HepG2 (cell line): ENCODE results near the gene ARPC1A. TPM values are rescaled to one million over a fixed set of nuclear protein-coding genes. Genes with fewer than 3 reads are reported as not detected.

Source experiments
- AKAP8 ChIP-seq: sonication (generic); formaldehyde crosslinking; IDR thresholded peaks from 2 replicates; pipeline ENCODE4 v1.5.1; 2020; ENCODE audit warnings: mild to moderate bottlenecking, missing genetic modification reagents
- CBX1 ChIP-seq: IDR thresholded peaks from one replicate; pipeline ENCODE4 v1.6.1; 2016; ENCODE audit warnings: antibody characterized with exemption, low read depth
- FOXA1 ChIP-seq, 2 experiments: fragments of 450-650 bp in 1 of 2; sonication (generic) in 1 of 2; formaldehyde crosslinking in 1 of 2; IDR thresholded peaks; 2 replicates each; pipeline versions ENCODE4 v1.4.0 to v1.6.1; 2016 to 2020; ENCODE audit warnings: missing genetic modification reagents in 1 of 2
- KDM2A ChIP-seq: sonication (generic); formaldehyde crosslinking; IDR thresholded peaks from 2 replicates; pipeline ENCODE4 v1.4.0; 2020; ENCODE audit warnings: low read depth, missing genetic modification reagents, borderline replicate concordance
- MEIS2 ChIP-seq: sonication (generic); formaldehyde crosslinking; IDR thresholded peaks from 2 replicates; pipeline ENCODE4 v1.9.0; 2021; ENCODE audit warnings: mild to moderate bottlenecking, missing genetic modification reagents
- NCOA2 ChIP-seq: sonication (generic); formaldehyde crosslinking; IDR thresholded peaks from 2 replicates; pipeline ENCODE4 v1.8.0; 2022; ENCODE audit warnings: inconsistent platforms
- NFE2L1 ChIP-seq: sonication (generic); formaldehyde crosslinking; IDR thresholded peaks from 2 replicates; pipeline ENCODE4 v1.4.0; 2020; ENCODE audit warnings: missing genetic modification reagents, mild to moderate bottlenecking, borderline replicate concordance
- RBM22 ChIP-seq: fragments of 200-400 bp; formaldehyde crosslinking; optimal IDR thresholded peaks from 2 replicates; pipeline ENCODE3; 2017; ENCODE audit warnings: mild to moderate bottlenecking, low read length, moderate library complexity
- RBM39 ChIP-seq: fragments of 200-400 bp; formaldehyde crosslinking; IDR thresholded peaks from one replicate; pipeline ENCODE4 v1.6.1; 2018; ENCODE audit warnings: antibody characterized with exemption, mild to moderate bottlenecking, low read depth, low read length; ENCODE audit not compliant: poor library complexity, severe bottlenecking
- SALL1 ChIP-seq: sonication (generic); formaldehyde crosslinking; IDR thresholded peaks from 2 replicates; pipeline ENCODE4 v1.8.0; 2022; ENCODE audit warnings: mild to moderate bottlenecking, missing genetic modification reagents
- SRF ChIP-seq: IDR thresholded peaks from 2 replicates; pipeline ENCODE4 v1.6.1; 2011; ENCODE audit warnings: mild to moderate bottlenecking, low read depth, low read length, moderate library complexity
- TSC22D2 ChIP-seq: sonication (generic); formaldehyde crosslinking; IDR thresholded peaks from 2 replicates; pipeline ENCODE4 v1.5.1; 2020; ENCODE audit warnings: missing genetic modification reagents, mild to moderate bottlenecking, borderline replicate concordance
- ZNF136 ChIP-seq: sonication (generic); formaldehyde crosslinking; IDR thresholded peaks from 2 replicates; pipeline ENCODE4 v1.8.1; 2022; ENCODE audit warnings: low read depth, mild to moderate bottlenecking, moderate library complexity, missing genetic modification reagents
- ZNF251 ChIP-seq: sonication (generic); formaldehyde crosslinking; IDR thresholded peaks from 2 replicates; pipeline ENCODE4 v1.9.0; 2021; ENCODE audit warnings: mild to moderate bottlenecking, missing genetic modification reagents
- ZNF367 ChIP-seq: sonication (generic); formaldehyde crosslinking; IDR thresholded peaks from 2 replicates; pipeline ENCODE4 v1.4.0; 2020; ENCODE audit warnings: missing genetic modification reagents, borderline replicate concordance
- ZNF629 ChIP-seq: sonication (generic); formaldehyde crosslinking; conservative IDR thresholded peaks from 2 replicates; pipeline ENCODE4 v1.5.0; 2020; ENCODE audit warnings: missing genetic modification reagents
- ZNF670 ChIP-seq: sonication (generic); formaldehyde crosslinking; IDR thresholded peaks from 2 replicates; pipeline ENCODE4 v1.8.0; 2022; ENCODE audit warnings: mild to moderate bottlenecking, missing genetic modification reagents, borderline replicate concordance
- ZNF746 ChIP-seq: sonication (generic); formaldehyde crosslinking; IDR thresholded peaks from 2 replicates; pipeline ENCODE4 v1.8.0; 2022; ENCODE audit warnings: mild to moderate bottlenecking, missing genetic modification reagents
- polyA plus RNA-seq, 8 experiments: library from polyadenylated mRNA; depleted of rRNA in 3 of 8; stranded (reverse) in 7 of 8; unstranded in 1 of 8; fragments of >200 nt; fragmentation: Illumina TruSeq in 4 of 8; extraction: Trizol in 4 of 8; gene quantifications; 2 replicates each; pipeline versions ENCODE4 v1.2.1 to v1.2.3, GENCODE V29; 2011 to 2016; ENCODE audit warnings: low read depth in 4 of 8, missing spikeins in 1 of 8, mixed read lengths in 1 of 8; ENCODE audit not compliant: insufficient read depth in 1 of 8
- total RNA-seq, 5 experiments: library from RNA; depleted of rRNA; stranded (reverse); fragments of >200 nt; fragmentation: Illumina TruSeq; extraction: Trizol; gene quantifications; 2 replicates each; pipeline ENCODE4 v1.2.3, GENCODE V29; 2016; ENCODE audit warnings: low read depth in 1 of 5
- TF ChIP-seq, protein P1 (sequence below): IDR thresholded peaks from 2 replicates; pipeline ENCODE4 v1.6.1; 2016; ENCODE audit warnings: missing biosample characterization, missing genetic modification reagents, low read depth
- TF ChIP-seq, protein P2 (sequence below): sonication (generic); formaldehyde crosslinking; IDR thresholded peaks from 2 replicates; pipeline ENCODE4 v1.4.0; 2020; ENCODE audit warnings: missing genetic modification reagents, borderline replicate concordance
- TF ChIP-seq, protein P3 (sequence below): sonication (generic); formaldehyde crosslinking; IDR thresholded peaks from 2 replicates; pipeline ENCODE4 v1.4.0; 2020; ENCODE audit warnings: mild to moderate bottlenecking, low read depth, missing genetic modification reagents
- TF ChIP-seq, protein P4 (sequence below): sonication (generic); IDR thresholded peaks from 2 replicates; pipeline ENCODE4 v1.6.1; 2016; ENCODE audit warnings: low read depth, borderline replicate concordance

Gene ARPC1A
- total and polyA plus RNA-seq, 2 of the 13 experiments (the other 11 are each of a cell fraction or from before 2014, with no cell fraction given) = 44.3 to 88.5 TPM

DNA sequence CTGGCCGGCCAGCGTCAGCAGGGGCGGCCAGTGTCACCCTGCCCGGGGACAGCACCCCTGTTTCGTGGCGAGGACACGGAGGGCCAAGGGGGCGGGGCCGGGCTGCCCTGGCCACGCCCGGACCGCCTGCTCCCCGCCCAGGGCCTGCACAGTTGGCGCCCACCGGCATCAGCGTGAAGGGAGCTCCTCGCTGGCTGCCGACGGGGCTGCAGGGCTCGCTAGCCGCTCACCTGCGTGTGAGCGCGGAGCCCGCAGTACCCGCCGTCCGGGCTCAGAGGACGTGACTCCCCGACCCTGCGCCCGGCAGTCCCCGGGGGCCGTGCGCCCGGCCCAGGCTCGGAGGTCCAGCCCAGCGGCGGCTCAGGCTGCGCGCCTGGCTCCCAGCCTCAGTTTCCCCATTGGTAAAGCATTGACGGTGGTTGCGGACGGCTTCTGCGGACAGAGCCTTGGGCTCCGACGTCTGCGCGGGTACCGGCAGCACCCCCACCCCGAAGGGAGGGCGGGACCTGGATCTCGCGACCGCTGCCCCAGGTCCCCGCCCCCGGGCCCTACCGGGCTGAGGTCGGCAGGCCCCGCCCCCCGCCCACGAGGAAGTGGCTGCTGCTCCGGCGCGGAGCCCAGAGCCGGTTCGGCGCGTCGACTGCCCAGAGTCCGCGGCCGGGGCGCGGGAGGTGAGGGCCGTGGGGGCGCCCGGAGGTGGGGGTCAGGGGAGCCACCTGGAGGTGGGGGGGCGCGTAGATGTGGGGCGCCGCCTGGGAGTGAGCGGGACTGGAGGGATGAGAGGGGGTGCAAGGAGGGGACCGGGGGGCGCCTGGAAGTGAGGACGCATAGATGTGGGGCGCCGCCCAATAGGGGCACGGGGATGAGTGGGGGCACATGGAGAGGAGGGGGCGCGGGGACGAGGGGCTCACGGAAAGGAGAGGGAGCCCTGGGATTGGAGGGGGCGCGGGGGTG is 48.7 kb downstream of the ARPC1A start, which contains the start of gene ARPC1B (continued):
- TF ChIP-seq, protein P1, sequence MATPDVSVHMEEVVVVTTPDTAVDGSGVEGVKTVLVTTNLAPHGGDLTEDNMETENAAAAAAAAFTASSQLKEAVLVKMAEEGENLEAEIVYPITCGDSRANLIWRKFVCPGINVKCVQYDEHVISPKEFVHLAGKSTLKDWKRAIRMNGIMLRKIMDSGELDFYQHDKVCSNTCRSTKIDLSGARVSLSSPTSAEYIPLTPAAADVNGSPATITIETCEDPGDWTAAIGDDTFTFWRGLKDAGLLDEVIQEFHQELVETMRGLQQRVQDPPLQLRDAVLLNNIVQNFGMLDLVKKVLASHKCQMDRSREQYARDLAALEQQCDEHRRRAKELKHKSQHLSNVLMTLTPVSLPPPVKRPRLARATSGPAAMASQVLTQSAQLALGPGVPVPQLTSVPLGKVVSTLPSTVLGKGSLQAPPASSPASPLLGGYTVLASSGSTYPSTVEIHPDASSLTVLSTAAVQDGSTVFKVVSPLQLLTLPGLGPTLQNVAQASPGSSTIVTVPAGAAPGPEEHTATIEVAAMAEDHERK = no peak
- TF ChIP-seq ZNF367 (CRISPR knock-in tag) (no peak), FOXA1 (IDR thresholded peaks at IDR 0.05) (no peak), FOXA1 (CRISPR knock-in tag; IDR thresholded peaks at IDR 0.05) (no peak), AKAP8 (CRISPR knock-in tag) (no peak), MEIS2 (peak; percentile 31; the same call in 1 of the 2 replicates), NCOA2 (CRISPR knock-in tag) (no peak), ZNF746 (CRISPR knock-in tag) (no peak), RBM39 (no peak), CBX1 (no peak), RBM22 (no peak), ZNF629 (CRISPR knock-in tag) (no peak), NFE2L1 (CRISPR knock-in tag) (no peak), ZNF251 (no peak), KDM2A (CRISPR knock-in tag) (0 out of 2 replicates have a peak, but pooled peaks have one; percentile 13), TSC22D2 (CRISPR knock-in tag) (no peak), SALL1 (CRISPR knock-in tag) (peak; percentile 39; the same call in 1 of the 2 replicates), ZNF670 (CRISPR knock-in tag) (no peak), SRF (no peak), ZNF136 (no peak)
- TF ChIP-seq, protein P2, sequence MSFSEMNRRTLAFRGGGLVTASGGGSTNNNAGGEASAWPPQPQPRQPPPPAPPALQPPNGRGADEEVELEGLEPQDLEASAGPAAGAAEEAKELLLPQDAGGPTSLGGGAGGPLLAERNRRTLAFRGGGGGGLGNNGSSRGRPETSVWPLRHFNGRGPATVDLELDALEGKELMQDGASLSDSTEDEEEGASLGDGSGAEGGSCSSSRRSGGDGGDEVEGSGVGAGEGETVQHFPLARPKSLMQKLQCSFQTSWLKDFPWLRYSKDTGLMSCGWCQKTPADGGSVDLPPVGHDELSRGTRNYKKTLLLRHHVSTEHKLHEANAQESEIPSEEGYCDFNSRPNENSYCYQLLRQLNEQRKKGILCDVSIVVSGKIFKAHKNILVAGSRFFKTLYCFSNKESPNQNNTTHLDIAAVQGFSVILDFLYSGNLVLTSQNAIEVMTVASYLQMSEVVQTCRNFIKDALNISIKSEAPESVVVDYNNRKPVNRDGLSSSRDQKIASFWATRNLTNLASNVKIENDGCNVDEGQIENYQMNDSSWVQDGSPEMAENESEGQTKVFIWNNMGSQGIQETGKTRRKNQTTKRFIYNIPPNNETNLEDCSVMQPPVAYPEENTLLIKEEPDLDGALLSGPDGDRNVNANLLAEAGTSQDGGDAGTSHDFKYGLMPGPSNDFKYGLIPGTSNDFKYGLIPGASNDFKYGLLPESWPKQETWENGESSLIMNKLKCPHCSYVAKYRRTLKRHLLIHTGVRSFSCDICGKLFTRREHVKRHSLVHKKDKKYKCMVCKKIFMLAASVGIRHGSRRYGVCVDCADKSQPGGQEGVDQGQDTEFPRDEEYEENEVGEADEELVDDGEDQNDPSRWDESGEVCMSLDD (CRISPR knock-in tag) = no peak
- TF ChIP-seq, protein P3, sequence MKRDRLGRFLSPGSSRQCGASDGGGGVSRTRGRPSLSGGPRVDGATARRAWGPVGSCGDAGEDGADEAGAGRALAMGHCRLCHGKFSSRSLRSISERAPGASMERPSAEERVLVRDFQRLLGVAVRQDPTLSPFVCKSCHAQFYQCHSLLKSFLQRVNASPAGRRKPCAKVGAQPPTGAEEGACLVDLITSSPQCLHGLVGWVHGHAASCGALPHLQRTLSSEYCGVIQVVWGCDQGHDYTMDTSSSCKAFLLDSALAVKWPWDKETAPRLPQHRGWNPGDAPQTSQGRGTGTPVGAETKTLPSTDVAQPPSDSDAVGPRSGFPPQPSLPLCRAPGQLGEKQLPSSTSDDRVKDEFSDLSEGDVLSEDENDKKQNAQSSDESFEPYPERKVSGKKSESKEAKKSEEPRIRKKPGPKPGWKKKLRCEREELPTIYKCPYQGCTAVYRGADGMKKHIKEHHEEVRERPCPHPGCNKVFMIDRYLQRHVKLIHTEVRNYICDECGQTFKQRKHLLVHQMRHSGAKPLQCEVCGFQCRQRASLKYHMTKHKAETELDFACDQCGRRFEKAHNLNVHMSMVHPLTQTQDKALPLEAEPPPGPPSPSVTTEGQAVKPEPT (CRISPR knock-in tag) = no peak
- TF ChIP-seq, protein P4, sequence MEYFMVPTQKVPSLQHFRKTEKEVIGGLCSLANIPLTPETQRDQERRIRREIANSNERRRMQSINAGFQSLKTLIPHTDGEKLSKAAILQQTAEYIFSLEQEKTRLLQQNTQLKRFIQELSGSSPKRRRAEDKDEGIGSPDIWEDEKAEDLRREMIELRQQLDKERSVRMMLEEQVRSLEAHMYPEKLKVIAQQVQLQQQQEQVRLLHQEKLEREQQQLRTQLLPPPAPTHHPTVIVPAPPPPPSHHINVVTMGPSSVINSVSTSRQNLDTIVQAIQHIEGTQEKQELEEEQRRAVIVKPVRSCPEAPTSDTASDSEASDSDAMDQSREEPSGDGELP = no peak; the same call in 1 of the 2 replicates
